ENCODE measurements around the gene UGT1A3. TPM values are rescaled to one million over a fixed set of nuclear protein-coding genes. Genes with fewer than 3 reads are reported as not detected.
"Not testable (repeated sequence)": the region's sequence is repeated elsewhere in the genome, so short reads cannot be mapped to it uniquely, and the experiment has no call there.

Gene UGT1A3
- total and polyA plus RNA-seq, 2 experiments from 2014 or later = not detected

GRCh38 chr2:233718552-233718951, 10.3 kb upstream of the UGT1A3 start, which contains the start of gene UGT1A4:
Gene UGT1A4 (plus strand): TSS chr2:233718736. CDS start chr2:233718821, 85 bp downstream.
- no peaks in the 10 kb centered on the region for H3K9me3 ChIP-seq (ENCODE audit: low read depth)
- no peaks in the 10 kb centered on the region for H3K36me3 ChIP-seq (replicated peaks; ENCODE audit: insufficient read depth, low read depth)
- H4K20me1 ChIP-seq (ENCODE audit: insufficient read depth, poor library complexity, severe bottlenecking) = no peaks in the 10 kb centered on the region
- WGBS (ENCODE audit: low lambda C conversion rate, missing lambda C conversion rate) = 87% methylated on average over 7 of the region's 7 CpGs
- H3K9me2 ChIP-seq (replicated peaks; ENCODE audit: insufficient read depth) = no peaks in the 10 kb centered on the region
- H3K27me3 ChIP-seq = no peaks in the 10 kb centered on the region
- no peak within 1 kb of the TSS for H3K4me3 ChIP-seq
- no peaks in the 10 kb centered on the region for H3K79me2 ChIP-seq
- H3K4me2 ChIP-seq = no peak within 1 kb of the TSS
- TF ChIP-seq EZH2 (IDR thresholded peaks at IDR 0.05; ENCODE audit: borderline replicate concordance) = no peak
- TF ChIP-seq EZH2phosphoT487 (IDR thresholded peaks at IDR 0.05; ENCODE audit: low read depth, severe bottlenecking, unreplicated experiment) = no peak
- TF ChIP-seq CTCF (IDR thresholded peaks at IDR 0.05; ENCODE audit: poor library complexity) = no peak
- DNase-seq (ENCODE audit: low spot score) = no peak
- no peak within 1 kb of the TSS for H3K27ac ChIP-seq
- no peaks in the 10 kb centered on the region for H3K4me1 ChIP-seq (ENCODE audit: insufficient read depth)
- no peak within 1 kb of the TSS for H2AFZ ChIP-seq

- H3K4me1 ChIP-seq (ENCODE audit: insufficient read depth); H3K4me2 ChIP-seq; H3K36me3 ChIP-seq (replicated peaks; ENCODE audit: insufficient read depth, low read depth); DNase-seq (ENCODE audit: low spot score); H3K27me3 ChIP-seq; H3K9me3 ChIP-seq (ENCODE audit: low read depth); H3K79me2 ChIP-seq; H3K9me2 ChIP-seq (replicated peaks; ENCODE audit: insufficient read depth); H4K20me1 ChIP-seq (ENCODE audit: insufficient read depth, poor library complexity, severe bottlenecking); H2AFZ ChIP-seq; H3K27ac ChIP-seq; H3K4me3 ChIP-seq: not testable (repeated sequence)
- WGBS (ENCODE audit: low lambda C conversion rate, missing lambda C conversion rate) = 84% methylated on average over 14 of the region's 14 CpGs
Observed at GRCh38 chr2:233736868-233737653, 8.2 kb downstream of the UGT1A3 start.

GRCh38 chr2:233740870-233741269, 12.0 kb downstream of the UGT1A3 start:
- no peaks in the 10 kb centered on the region for H3K9me2 ChIP-seq (replicated peaks; ENCODE audit: insufficient read depth)
- peaks cover 5% of the 10 kb centered on the region for H3K4me1 ChIP-seq (ENCODE audit: insufficient read depth)
- H3K36me3 ChIP-seq (replicated peaks; ENCODE audit: insufficient read depth, low read depth) = no peaks in the 10 kb centered on the region
- TF ChIP-seq EZH2phosphoT487 (IDR thresholded peaks at IDR 0.05; ENCODE audit: low read depth, severe bottlenecking, unreplicated experiment) (no peak), CTCF (IDR thresholded peaks at IDR 0.05; ENCODE audit: poor library complexity) (no peak), EZH2 (IDR thresholded peaks at IDR 0.05; ENCODE audit: borderline replicate concordance) (no peak)
- H3K27ac ChIP-seq = no peak overlapping the region
- H3K4me3 ChIP-seq = no peak overlapping the region
- no peak overlapping the region for H2AFZ ChIP-seq
- H4K20me1 ChIP-seq (ENCODE audit: insufficient read depth, poor library complexity, severe bottlenecking) = no peaks in the 10 kb centered on the region
- DNase-seq (ENCODE audit: low spot score) = no peak
- H3K27me3 ChIP-seq = no peaks in the 10 kb centered on the region
- no peaks in the 10 kb centered on the region for H3K9me3 ChIP-seq (ENCODE audit: low read depth)
- H3K4me2 ChIP-seq = no peak overlapping the region
- H3K79me2 ChIP-seq = no peaks in the 10 kb centered on the region
- 63% methylated on average over 2 of the region's 2 CpGs for WGBS (ENCODE audit: low lambda C conversion rate, missing lambda C conversion rate)

GRCh38 chr2:233743464-233744259, 14.8 kb downstream of the UGT1A3 start:
- 97% methylated on average over 46 of the region's 46 CpGs for WGBS (ENCODE audit: low lambda C conversion rate, missing lambda C conversion rate)
- H4K20me1 ChIP-seq (ENCODE audit: insufficient read depth, poor library complexity, severe bottlenecking) = no peaks in the 10 kb centered on the region
- TF ChIP-seq EZH2 (IDR thresholded peaks at IDR 0.05; ENCODE audit: borderline replicate concordance) (no peak), CTCF (IDR thresholded peaks at IDR 0.05; ENCODE audit: poor library complexity) (no peak), EZH2phosphoT487 (IDR thresholded peaks at IDR 0.05; ENCODE audit: low read depth, severe bottlenecking, unreplicated experiment) (no peak)

More at GRCh38 chr2:233743464-233744259, 14.8 kb downstream of the UGT1A3 start:
- Histone ChIP-seq H3K4me1 (ENCODE audit: insufficient read depth) (peaks cover 10% of the 10 kb centered on the region), H3K4me3 (no peak overlapping the region), H3K9me3 (ENCODE audit: low read depth) (no peaks in the 10 kb centered on the region), H3K27ac (no peak overlapping the region), H3K79me2 (no peaks in the 10 kb centered on the region), H2AFZ (no peak overlapping the region), H3K9me2 (replicated peaks; ENCODE audit: insufficient read depth) (no peaks in the 10 kb centered on the region), H3K4me2 (no peak overlapping the region), H3K36me3 (replicated peaks; ENCODE audit: insufficient read depth, low read depth) (no peaks in the 10 kb centered on the region), H3K27me3 (no peaks in the 10 kb centered on the region)
- no peak for DNase-seq (ENCODE audit: low spot score)
